Aorta (tissue), 5 donors: Measurements from ENCODE around the gene LMX1A. TPM values are rescaled to one million over a fixed set of nuclear protein-coding genes. Genes with fewer than 3 reads are reported as not detected.

Experiments
- ATAC-seq: fragments of 200-7000 bp; cut with Tn5 transposase; one replicate; pipeline ENCODE4 v1.9.1; 2022; ENCODE audit warnings: moderate library complexity; ENCODE audit not compliant: low FRiP score
- DNase-seq, 2 donors: peaks; one replicate each; pipeline ENCODE4 v3.0.0-alpha.2; 2020
- H3K27ac ChIP-seq, 2 donors: one replicate each; pipeline ENCODE4 v1.5.1; 2013; ENCODE audit warnings: low read length in 2 of 2, mild to moderate bottlenecking in 2 of 2, moderate library complexity in 2 of 2, control low read depth in 1 of 2, inconsistent platforms in 1 of 2, low read depth in 1 of 2
- H3K27me3 ChIP-seq, 2 donors: one replicate each; pipeline ENCODE4 v1.6.1; 2013; ENCODE audit warnings: control low read depth in 1 of 2, low read length in 1 of 2, mild to moderate bottlenecking in 1 of 2, moderate library complexity in 1 of 2; ENCODE audit not compliant: insufficient read depth in 2 of 2, control insufficient read depth in 1 of 2
- H3K36me3 ChIP-seq, 2 donors: one replicate each; pipeline ENCODE4 v1.6.1; 2013; ENCODE audit warnings: control low read depth in 1 of 2, low read length in 1 of 2, mild to moderate bottlenecking in 1 of 2; ENCODE audit not compliant: insufficient read depth in 2 of 2, control insufficient read depth in 1 of 2
- H3K4me1 ChIP-seq, 2 donors: one replicate each; pipeline ENCODE4 v1.6.1; 2013; ENCODE audit warnings: low read length in 2 of 2, control low read depth in 1 of 2, mild to moderate bottlenecking in 1 of 2, moderate library complexity in 1 of 2; ENCODE audit not compliant: insufficient read depth in 2 of 2, control insufficient read depth in 1 of 2
- H3K4me3 ChIP-seq, 2 donors: one replicate each; pipeline ENCODE4 v1.5.1; 2013; ENCODE audit warnings: low read length in 2 of 2, control low read depth in 1 of 2, mild to moderate bottlenecking in 1 of 2
- H3K9me3 ChIP-seq: one replicate; pipeline ENCODE4 v1.6.1; 2013; ENCODE audit warnings: mild to moderate bottlenecking, low read length; ENCODE audit not compliant: control insufficient read depth
- WGBS, 2 donors: extraction: QIAGEN DNeasy Blood & Tissue Kit; methylation state at CpG; one replicate each; pipeline ENCODE4 v1.1.7; 2013; 5-methylcytosine and 5-hydroxymethylcytosine counted together
- intact Hi-C, 2 donors: fragments of 100-400 bp; cut with DNase I; formaldehyde crosslinking; loops; one replicate each; pipeline versions ENCODE4 v1.14.2 to v1.15.0; 2022
- polyA plus RNA-seq, 2 donors: library from polyadenylated mRNA; stranded (reverse); fragments of 200-250 nt; gene quantifications; one replicate each; pipeline ENCODE4 v1.2.3, GENCODE V29; 2013
- total RNA-seq, 2 donors: library from RNA; stranded (reverse); fragmentation: NEBNext Ultra II Directional; extraction: Animal tissue kit (Norgen Biotek cat#: 25700); gene quantifications; one replicate each; pipeline ENCODE4 v1.2.1, GENCODE V29; 2021
- donor health status: healthy with polysubstance abuse.
- donor health status: Bipolar disorder and iron deficiency.
- donor health status: DM: no; HTN: no; CAD: no.
- donor health status: DM: no; HTN: no; CAD: no.
- donor health status: DM: yes; HTN: yes; CAD: no.

Gene LMX1A
- total and polyA plus RNA-seq, 4 donors = 0.25 to 0.84 TPM; not detected in 2

- Histone ChIP-seq H3K4me3 (no peak overlapping the region), H3K27me3 (peaks cover 0 to 5% of the 10 kb centered on the region in 2 donors), H3K9me3 (peaks cover 1% of the 10 kb centered on the region), H3K4me1 (no peaks in the 10 kb centered on the region), H3K27ac (no peak overlapping the region), H3K36me3 (no peaks in the 10 kb centered on the region)
- ATAC-seq (no peak), DNase-seq (no peak)
- 65 to 68% methylated on average over 2 of the region's 2 CpGs for WGBS, 2 donors
- intact Hi-C loops = no loop called here
Measured at GRCh38 chr1:165342168-165342567, 14.3 kb downstream of the LMX1A start.

- DNase-seq (no peak), ATAC-seq (no peak)
- Histone ChIP-seq H3K27me3 (peaks cover 0 to 5% of the 10 kb centered on the region in 2 donors), H3K4me3 (no peak overlapping the region), H3K4me1 (no peaks in the 10 kb centered on the region), H3K9me3 (peaks cover 1% of the 10 kb centered on the region), H3K36me3 (no peaks in the 10 kb centered on the region), H3K27ac (no peak overlapping the region)
- intact Hi-C loops = no loop called here
- WGBS, 2 donors = 89 to 90% methylated on average over 5 of the region's 5 CpGs
Measured at GRCh38 chr1:165339164-165339563, 17.4 kb downstream of the LMX1A start.

- Histone ChIP-seq H3K4me3 (no peak overlapping the region), H3K27me3 (no peaks in the 10 kb centered on the region), H3K4me1 (no peaks in the 10 kb centered on the region), H3K9me3 (peaks cover 4% of the 10 kb centered on the region), H3K36me3 (no peaks in the 10 kb centered on the region), H3K27ac (no peak overlapping the region)
- WGBS, 2 donors = 66 to 71% methylated on average over 3 of the region's 3 CpGs
- intact Hi-C loops = no loop called here
- ATAC-seq (no peak), DNase-seq (no peak)
Measured at GRCh38 chr1:165330483-165330882, 26.0 kb downstream of the LMX1A start.

- WGBS, 2 donors = 70% methylated on average over 5 of the region's 5 CpGs
- no peak for ATAC-seq
- Histone ChIP-seq H3K4me1 (no peaks in the 10 kb centered on the region), H3K4me3 (no peak overlapping the region), H3K27me3 (no peaks in the 10 kb centered on the region), H3K36me3 (no peaks in the 10 kb centered on the region), H3K27ac (no peak overlapping the region), H3K9me3 (peaks cover 4% of the 10 kb centered on the region)
- DNase-seq = no peak
- intact Hi-C loops = no loop called here
Measured at GRCh38 chr1:165329104-165329503, 27.4 kb downstream of the LMX1A start.

GRCh38 chr1:165328136-165328535, 28.4 kb downstream of the LMX1A start:
- Histone ChIP-seq H3K9me3 (peaks cover 4% of the 10 kb centered on the region), H3K4me1 (no peaks in the 10 kb centered on the region), H3K27ac (no peak overlapping the region), H3K36me3 (no peaks in the 10 kb centered on the region), H3K4me3 (peak overlapping the region in 1 of 2 donors; percentile 5), H3K27me3 (no peaks in the 10 kb centered on the region)
- no peak for ATAC-seq
- intact Hi-C loops = no loop called here
- no peak for DNase-seq
- WGBS, 2 donors = 68 to 76% methylated on average over 3 of the region's 3 CpGs

- H3K4me1 ChIP-seq = no peaks in the 10 kb centered on the region
- no peak for DNase-seq
Measured at GRCh38 chr1:165327538-165327937, 29.0 kb downstream of the LMX1A start.

GRCh38 chr1:165325460-165326203, 30.9 kb downstream of the LMX1A start:
- Histone ChIP-seq H3K27ac (no peak overlapping the region), H3K27me3 (no peaks in the 10 kb centered on the region), H3K4me1 (no peaks in the 10 kb centered on the region), H3K9me3 (peaks cover 4% of the 10 kb centered on the region), H3K4me3 (no peak overlapping the region), H3K36me3 (no peaks in the 10 kb centered on the region)
- intact Hi-C loops = no loop called here
- DNase-seq (no peak), ATAC-seq (no peak)
- 38 to 40% methylated on average over 7 of the region's 7 CpGs for WGBS, 2 donors

More at GRCh38 chr1:165327538-165327937, 29.0 kb downstream of the LMX1A start:
- no peak overlapping the region for H3K4me3 ChIP-seq
- H3K27me3 ChIP-seq = no peaks in the 10 kb centered on the region
- WGBS, 2 donors = 67% methylated on average over 2 of the region's 2 CpGs
- no peak for ATAC-seq
- H3K9me3 ChIP-seq = peaks cover 4% of the 10 kb centered on the region
- no peaks in the 10 kb centered on the region for H3K36me3 ChIP-seq
- no peak overlapping the region for H3K27ac ChIP-seq
- intact Hi-C loops = no loop called here

- Histone ChIP-seq H3K27me3 (no peaks in the 10 kb centered on the region), H3K4me3 (no peak overlapping the region), H3K27ac (no peak overlapping the region), H3K9me3 (peaks cover 4% of the 10 kb centered on the region), H3K4me1 (no peaks in the 10 kb centered on the region), H3K36me3 (no peaks in the 10 kb centered on the region)
- no peak for ATAC-seq
- no peak for DNase-seq
- WGBS, 2 donors = 48 to 50% methylated on average over 5 of the region's 5 CpGs
- intact Hi-C loops = no loop called here
Measured at GRCh38 chr1:165324050-165324449, 32.5 kb downstream of the LMX1A start.

GRCh38 chr1:165317612-165318011, 38.9 kb downstream of the LMX1A start:
- Histone ChIP-seq H3K4me1 (no peaks in the 10 kb centered on the region), H3K27ac (no peak overlapping the region), H3K9me3 (peaks cover under 1% of the 10 kb centered on the region), H3K27me3 (peaks cover 0 to 1% of the 10 kb centered on the region in 2 donors), H3K4me3 (no peak overlapping the region), H3K36me3 (no peaks in the 10 kb centered on the region)
- 12 to 13% methylated on average over 5 of the region's 5 CpGs for WGBS, 2 donors
- ATAC-seq (no peak), DNase-seq (no peak)
- intact Hi-C loops = no loop called here
